ENCODE measurements around the gene LRP8.

The LRP8 gene

DNA sequence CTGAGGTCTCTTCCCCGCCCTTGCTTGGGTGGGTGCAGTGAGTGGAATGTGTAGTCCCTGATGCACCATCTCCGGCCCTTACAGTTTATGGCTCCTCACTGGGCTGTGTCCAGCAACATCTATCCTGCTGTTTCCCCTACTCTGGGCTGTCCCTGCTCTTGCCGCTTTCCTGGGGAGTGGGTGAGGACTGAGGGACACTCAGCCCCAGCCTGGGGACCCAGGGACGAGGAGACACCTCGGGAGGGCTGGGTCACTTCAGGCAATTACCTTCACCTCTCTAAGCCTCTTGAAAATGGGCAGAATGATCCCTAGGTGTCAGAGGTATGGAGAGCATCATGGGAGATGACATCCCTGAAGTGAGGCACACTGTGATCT is 13.6 kb upstream of the LRP8 start:
- in situ Hi-C loops (cut with MboI; ENCODE audit: low sequenced_read_pairs): no loop called here

DNA sequence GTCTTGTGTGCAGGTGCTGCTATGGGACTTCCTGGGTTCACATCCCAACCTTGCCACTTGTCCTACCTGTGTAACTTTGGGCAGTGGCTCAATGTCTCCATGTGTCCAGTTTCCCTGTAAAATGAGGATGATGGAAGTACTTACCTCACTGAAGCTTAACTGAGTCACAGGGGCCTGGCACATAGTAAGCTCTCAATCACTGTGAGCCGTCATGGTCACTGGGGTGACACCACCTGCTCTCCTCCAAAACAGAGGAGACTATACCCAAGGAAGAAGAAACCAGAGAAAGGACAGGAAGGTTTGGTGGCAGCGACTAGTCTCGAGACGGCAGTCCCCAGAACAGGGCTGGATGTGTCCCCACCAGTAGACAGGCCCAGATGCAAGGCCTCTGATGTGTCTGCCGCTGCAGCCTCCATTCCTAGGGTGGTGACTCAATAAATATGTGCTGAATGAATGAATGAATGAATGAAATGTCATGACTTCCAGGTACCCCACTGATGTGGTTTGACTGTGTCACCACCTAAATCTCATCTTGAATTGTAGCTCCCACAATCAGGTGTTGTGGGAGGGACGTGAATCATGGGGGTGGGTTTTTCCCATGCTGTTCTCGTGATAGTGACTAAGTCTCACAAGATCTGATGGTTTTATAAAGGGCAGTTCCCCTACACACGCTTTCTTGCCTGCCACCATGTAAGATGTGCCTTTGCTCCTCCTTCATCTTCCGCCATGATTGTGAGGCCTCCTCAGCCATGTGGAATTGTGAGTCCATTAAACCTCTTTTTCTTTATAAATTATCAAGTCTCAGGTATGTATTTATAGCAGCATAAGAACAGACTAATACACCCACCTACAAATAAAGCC is 13.0 kb upstream of the LRP8 start:
- in situ Hi-C loops (cut with MboI; ENCODE audit: low sequenced_read_pairs): no loop called here

DNA sequence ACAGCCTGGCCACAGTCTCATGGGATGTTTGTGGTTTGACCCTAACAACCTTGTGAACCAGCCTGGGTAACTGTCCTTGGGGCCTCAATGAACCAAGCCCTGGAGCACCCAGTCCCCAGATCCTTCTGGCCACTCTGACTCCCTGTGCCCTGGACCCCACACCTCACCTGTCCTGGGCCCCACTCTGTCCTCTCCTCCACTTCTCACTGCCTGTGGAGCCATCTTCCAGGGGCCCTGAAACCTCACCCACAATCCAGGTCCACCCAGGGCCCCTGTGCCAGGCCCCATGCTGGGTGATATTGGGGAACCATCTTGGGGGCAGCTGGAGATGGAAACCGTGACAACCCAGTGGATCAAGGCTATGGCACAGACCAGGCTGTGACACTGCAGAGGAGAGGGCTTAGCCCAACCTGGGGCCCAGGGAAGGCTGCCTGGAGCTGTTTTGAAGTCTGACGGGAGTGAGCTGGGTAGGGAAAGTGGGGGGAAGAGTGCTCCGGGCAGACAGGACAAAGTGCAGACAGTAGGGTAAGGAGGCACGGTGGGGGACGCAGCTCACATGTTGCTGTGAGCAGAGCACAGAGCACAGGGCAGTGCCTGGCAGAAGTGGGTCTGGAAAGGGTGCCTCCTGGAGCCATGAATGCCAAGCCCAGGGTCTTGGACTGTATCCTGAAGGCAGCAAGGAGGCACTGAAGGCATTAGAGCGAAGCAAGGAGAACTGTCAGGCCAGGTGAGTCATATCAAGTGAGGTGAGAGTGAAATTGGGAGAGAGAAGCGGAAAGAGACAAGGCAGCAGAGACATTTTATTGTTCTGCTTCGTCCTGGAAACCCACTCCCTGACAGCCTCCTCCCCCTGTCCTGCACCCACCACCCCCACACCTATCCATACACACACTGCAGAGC is 12.1 kb upstream of the LRP8 start:
- in situ Hi-C loops (cut with MboI; ENCODE audit: low sequenced_read_pairs): no loop called here

DNA sequence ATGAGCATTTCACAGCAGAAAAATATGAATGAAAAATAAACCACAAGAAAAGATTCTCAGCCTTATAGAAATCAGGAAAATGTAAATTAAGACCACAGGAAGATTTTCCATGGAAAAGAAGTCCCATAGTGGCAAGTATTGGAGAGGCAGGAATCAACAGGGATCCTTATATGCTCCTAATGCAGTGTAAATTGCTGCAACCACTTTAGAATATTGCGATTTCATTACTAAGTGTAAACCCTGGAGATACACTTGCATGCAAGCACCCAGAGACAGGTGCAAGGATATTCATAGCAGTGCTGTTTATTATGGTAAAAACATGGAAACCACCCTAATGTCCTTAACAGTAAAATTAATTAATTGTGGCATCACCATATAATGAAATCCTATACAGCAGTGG is 10.6 kb upstream of the LRP8 start:
- in situ Hi-C loops (cut with MboI; ENCODE audit: low sequenced_read_pairs): no loop called here

DNA sequence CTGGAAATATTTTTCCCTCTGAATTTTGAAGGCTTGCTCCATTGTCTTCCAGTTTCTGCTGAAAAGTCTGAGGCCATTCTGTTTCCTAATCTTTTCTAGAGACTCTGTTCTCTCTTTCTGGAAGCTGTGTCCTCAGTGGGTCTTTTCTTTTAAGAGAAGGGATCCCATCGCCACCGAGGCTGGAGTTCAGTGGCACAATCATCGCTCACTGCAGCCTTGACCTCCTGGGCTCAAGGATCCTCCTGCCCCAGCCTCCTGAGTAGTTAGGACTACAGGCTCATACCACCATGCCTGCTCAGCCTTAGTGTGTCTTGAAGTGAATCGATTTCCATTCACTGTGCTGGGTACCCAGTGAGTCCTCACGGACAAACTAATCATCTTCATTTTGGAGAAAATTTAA is 9.6 kb upstream of the LRP8 start:
- in situ Hi-C loops (cut with MboI; ENCODE audit: low sequenced_read_pairs): no loop called here

DNA sequence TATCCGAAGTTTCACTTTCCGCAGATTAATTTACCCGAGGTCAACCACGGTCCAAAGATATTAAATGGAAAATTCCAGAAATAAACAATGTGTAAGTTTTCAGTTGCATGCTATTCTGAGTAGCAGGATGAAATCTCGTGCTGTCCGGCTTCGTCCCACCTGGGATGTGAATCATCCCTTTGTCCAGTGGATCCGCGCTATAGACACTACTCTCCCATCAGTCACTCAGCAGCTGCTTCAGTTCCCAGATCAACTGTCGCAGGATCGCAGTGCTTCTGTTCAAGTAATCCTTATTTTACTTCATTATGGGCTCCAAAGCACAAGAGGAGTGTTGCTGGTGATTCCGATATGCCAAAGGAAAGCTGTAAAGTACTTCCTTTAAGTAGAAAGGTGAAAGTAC is 8.3 kb upstream of the LRP8 start:
- in situ Hi-C loops (cut with MboI; ENCODE audit: low sequenced_read_pairs): no loop called here

DNA sequence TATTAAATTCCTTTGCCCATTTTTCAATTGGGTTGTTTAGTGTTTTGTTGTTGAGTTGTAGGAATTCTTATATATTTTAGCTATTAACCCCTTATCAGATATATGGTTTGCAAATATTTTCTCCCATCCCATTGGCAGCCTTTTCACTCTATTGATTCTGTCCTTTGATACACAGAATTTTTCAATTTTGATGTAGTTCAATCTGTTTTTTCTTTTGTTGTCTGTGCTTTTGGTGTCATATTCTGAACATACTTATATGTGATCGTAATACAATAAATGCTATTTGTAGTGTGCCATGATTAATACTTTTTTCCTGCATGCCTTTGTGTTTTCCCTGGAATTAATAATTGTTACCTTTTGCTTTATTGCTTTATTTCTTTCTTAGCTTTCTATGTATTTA is 7.8 kb upstream of the LRP8 start:
- in situ Hi-C loops (cut with MboI; ENCODE audit: low sequenced_read_pairs): no loop called here

DNA sequence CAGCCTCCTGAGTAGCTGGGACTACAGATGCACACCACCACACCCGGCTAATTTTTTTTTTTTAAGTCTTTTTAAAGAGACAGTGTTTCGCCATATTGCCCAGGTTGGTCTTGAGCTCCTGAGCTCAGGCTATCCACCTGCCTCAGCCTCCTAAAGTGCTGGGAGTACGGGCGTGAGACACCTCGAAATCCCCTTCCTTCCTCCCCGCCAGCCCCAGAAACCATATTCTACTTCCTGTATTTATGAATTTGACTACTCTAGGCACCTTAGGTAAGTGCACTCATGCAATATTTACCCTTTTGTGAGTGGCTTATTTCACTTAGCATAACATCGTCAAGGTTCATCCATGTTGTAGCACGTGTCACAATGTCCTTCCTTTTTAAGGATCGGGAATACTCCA is 6.9 kb upstream of the LRP8 start:
- in situ Hi-C loops (cut with MboI; ENCODE audit: low sequenced_read_pairs): no loop called here

DNA sequence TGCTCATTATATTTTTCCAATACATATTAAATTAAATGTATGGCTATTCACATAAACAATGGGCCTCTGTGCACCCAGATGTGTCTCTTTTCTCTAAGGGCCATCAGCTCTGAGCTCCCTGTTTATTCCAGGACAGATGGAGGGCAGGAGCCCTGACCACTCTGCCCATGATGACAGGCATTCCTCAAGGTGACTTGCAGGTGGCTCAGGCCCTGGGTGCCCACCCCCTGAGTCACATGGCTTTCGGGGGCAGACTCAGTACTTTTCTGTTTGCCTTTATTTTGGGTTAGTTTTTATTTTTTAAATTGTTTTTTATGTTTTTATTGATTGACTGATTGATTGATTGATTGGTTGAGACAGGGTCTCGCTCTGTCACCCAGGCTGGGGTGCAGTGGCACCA is 6.4 kb upstream of the LRP8 start:
- in situ Hi-C loops (cut with MboI; ENCODE audit: low sequenced_read_pairs): no loop called here

DNA sequence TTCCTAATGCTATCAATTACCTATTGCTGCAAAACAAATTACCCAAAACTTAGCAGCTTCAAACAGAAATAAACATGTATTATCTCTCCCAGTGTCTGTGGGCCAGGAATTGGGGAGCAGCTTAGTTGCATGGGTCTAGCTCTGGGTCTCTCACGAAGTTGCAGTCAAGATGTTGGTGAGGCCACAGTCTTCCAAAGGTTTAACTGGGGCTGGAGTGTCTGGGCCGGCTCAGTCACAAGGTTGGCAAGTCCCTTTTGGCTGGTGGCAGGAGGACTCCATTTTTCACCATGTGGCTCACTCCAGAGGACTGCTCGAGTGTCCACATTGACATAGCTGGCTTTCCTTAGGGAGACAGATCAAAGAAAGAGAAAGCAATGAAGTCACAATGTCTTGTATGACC is 5.0 kb upstream of the LRP8 start:
- in situ Hi-C loops (cut with MboI; ENCODE audit: low sequenced_read_pairs): no loop called here

DNA sequence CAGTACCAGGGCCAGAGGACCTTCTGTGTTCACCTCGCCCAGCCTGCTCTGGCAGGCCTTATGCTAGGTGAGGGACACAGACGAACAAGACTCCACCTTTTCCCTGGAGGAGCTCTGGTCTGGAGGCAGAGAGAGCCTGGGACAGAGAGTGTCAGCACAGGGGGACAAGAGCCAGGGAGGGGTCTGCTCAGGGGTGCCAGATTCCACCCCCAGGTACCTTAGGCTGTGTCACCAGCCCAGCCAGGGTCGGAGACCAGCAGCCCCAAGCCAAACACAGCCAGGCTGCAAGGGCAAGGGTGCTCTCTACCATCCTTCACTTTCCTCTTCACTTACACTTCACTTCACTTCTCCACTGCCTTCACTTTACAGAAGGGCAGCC is 4.3 kb upstream of the LRP8 start:
- in situ Hi-C loops (cut with MboI; ENCODE audit: low sequenced_read_pairs): no loop called here

DNA sequence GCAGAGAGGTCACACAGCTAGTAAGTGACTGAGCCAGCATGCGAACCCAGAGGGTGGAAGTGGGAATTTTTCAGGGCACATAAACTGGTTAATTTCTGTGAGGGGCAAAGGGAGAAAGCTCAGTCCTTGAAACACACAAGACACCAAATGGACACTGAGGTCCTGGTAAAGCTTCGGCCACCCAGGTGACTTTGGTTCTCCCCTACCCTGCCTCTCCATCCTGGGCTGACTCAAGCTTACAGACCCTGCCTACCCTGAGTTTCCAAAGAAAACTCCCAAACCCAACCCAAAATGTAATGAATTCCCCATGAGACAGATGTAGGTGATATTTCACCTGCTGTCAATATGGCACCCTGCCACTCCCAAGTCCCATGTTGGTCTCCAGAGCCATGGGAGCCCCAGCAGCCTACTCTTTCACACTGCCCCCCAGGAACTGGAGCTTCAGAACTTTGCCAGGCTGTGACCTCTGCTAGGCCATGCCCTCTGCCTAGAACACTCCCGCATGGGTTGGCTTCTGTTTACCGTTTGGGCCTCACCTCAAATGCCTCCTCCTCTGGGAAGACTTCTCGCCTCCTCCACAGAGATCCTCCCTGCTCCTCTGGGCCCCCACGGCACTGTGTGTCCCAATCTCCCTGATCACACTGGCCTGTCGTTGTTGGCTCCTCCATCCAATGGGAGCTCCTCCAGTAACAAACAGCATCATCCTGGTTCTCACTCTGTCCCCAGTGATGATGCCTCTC is 3.7 kb upstream of the LRP8 start:
- in situ Hi-C loops (cut with MboI; ENCODE audit: low sequenced_read_pairs): no loop called here

DNA sequence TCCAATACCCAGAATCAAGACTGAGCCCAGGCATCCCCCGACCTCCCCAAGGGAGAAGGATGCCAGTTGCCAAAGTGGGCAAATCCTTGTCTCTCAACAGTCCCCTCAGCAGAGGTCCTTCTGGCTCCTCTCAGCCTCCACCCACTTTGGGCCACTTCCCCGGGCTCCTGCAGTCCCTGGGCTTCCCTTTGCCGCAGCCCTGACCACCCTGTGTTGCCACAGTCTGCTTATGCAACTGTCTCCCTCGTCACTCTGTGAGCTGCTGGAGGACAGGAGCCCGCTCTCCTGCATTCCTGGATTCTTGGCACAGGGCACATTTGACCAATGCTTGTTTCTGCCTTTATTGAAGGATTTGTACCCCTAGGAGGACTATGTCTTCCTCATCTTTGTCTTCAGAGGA is 2.9 kb upstream of the LRP8 start:
- in situ Hi-C loops (cut with MboI; ENCODE audit: low sequenced_read_pairs): no loop called here

DNA sequence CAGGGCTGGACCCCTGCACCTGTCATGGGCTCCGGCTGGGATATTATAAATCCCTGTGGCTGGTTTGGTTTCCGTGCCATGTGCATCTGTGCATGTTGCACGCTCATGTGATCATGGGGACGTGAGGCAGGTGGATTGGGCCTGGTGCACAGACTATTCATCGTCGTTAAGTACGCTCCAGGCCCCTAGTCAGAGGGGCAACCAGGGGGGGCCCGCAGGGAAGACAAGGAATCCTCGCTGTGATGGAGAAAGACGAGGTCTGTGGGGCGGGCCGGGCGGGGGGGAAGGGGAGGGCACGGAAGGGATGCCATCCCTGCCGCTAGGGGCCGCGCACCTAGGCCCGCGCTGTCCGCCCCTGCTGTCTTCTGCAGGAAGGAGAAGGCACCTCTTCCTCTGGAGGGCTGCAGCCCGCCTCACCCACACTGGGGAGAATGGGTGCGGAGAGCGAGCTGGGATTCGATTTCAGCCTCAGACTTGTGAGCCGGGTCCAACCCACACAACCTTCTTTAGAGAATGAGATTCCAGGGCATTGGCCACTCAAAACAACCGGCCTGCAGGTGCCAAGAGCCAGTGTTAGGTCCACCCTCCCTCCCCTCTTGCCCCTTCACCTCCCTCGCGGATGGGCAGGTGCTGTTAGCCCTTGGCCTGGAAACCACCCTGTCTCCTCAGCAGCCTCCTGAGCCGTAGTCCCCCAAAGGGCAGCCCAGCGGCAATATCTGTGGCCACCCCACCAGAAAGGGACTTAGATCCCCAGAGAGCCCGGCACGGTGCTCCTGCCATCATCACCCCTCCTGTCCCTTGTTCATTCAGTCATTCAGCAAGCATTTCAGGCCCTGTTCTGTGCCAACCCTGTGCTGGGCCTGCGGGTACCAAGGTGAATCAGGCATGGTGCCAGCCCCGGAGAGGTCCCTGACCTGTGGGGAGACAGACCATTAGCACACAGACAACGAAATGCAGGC is 950 bp upstream of the LRP8 start:
- in situ Hi-C loops (cut with MboI; ENCODE audit: low sequenced_read_pairs): no loop called here

DNA sequence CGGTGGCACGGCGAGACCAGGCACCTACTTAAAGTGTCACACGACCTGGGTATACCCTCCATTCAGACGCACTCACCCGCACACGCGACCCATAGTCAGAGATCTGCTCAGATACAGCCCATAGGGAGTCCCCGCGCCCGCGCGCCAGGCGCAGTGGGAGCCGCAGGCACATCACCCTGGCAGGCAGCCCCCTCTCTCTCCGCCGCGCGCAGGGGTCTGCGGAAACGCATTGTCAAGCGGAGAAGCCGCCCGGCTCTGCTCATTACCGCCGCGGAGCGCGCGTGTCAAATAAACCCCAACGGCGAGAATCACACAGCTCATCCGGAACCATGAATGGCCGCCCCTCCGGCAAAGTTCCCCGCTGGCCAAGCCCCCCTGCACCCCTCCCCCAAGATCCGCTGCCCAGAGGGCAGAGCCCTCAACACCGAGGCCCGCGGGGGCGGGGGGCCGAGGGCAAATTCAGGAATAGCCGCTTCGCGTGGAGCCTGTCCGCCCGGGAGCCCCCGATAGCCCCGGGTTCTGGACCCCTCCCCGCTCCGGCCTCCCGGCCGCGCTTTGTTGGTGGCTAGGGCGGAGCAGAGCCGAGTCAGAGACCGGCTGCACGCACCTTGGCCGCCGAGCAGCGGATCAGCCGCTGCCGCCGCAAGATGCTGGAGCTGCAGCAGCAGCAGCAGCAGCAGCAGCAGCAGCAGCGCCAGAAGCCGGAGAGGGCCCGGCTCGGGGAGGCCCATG is 522 bp downstream of the LRP8 start:
- in situ Hi-C loops (cut with MboI; ENCODE audit: low sequenced_read_pairs): no loop called here

DNA sequence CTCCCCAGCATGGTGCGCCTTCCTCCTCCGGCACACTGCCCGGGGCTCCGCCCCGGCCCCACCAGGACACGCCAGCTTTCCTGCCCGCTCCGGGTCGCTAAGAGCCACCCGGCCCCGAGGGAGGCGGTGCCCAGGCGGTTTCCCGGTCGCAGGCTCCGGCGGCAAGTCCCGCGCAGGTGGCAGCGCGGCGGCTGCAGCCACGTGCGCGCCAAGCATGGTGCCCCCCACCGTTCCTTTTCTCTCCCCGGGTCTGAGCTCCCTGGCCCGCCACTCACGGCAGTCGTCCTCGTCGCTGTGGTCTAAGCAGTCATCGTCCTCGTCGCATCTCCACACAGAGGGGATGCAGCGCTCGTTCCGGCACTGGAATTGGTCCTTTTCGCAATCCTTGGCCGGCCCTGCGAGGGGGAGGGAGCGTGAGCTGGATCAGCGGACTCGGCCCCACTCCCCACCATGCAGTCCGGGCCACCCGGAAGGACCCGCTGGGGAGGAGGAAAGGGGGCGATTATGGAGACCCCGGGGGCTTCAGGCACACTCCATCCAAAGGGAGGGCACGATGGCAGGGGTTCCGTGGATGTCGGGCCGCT is 1.2 kb downstream of the LRP8 start:
- in situ Hi-C loops (cut with MboI; ENCODE audit: low sequenced_read_pairs): no loop called here

DNA sequence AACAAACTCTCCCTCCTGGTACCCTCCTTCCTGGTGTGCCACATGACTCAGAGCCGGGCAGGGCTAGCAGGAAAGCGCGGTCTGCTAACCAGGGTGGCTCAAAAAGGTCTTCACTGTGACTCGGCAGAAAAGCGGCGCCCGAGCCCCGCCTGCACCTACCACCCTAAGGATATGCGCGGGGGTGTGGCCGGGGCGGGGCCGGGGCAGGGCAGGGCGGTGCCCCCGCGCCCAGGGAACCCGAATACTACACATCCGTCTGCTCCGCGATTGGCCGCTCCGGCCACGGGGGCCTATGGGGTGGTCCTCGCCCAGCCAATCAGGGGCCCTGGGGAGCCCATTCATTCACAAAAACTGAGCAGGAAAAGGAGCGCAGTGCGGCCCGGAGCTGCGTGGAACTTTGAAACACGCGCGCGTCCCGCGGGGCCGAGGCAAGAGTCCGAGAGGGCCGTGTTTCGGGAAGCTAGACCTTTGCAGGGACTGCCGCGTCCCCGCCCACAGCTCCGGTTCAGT is 1.7 kb downstream of the LRP8 start:
- in situ Hi-C loops (cut with MboI; ENCODE audit: low sequenced_read_pairs): no loop called here

DNA sequence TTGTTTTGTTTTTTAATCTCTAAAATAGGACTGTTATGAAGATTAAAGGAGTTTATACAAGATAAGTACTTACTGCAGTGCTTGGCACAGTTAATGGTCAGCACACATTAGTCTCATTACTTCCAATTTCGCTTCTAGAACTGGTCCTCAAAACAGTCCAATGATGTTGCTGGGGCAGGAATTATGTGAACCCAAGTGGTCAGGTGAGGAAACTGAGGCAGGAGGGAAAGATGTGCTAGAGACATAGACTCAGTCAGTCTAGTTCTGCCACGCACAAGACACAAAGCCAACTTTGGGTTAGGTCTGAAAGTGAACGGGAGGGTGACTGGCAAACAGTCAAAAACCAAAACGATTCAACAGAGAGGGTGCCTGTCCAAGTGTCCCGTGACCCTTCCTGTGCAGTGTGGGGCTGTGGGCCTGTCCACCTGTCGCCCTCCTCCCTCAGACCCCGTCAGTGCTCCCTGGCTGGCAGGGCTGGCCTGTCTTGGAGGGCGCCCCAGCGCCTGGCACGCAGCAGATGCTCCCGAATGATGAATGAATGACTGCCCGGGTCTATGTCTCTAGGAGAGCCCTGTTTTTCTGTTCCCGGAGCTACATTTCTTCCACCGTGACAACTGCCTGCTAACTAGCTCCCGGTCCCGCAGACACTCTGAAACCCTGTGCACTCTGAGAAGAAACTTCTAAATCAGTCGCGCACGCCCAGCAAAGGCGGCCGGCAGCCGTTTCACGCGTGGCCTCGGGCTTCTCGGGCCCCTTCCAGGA is 2.4 kb downstream of the LRP8 start:
- in situ Hi-C loops (cut with MboI; ENCODE audit: low sequenced_read_pairs): no loop called here

All from HL-60/S4 treated with phorbol 12-myristate 13-acetate at 8.2 ng/mL for 4 days and 3 days (cell line).